Cardiac muscle cell (in vitro differentiated cells and primary cell): ENCODE measurements around the gene INPP5A. TPM values are rescaled to one million over a fixed set of nuclear protein-coding genes. Genes with fewer than 3 reads are reported as not detected.

Experiments
- DNase-seq, 2 donors: peaks; one replicate each; pipeline versions ENCODE4 v3.0.0 to v3.0.0-alpha.2; 2010 to 2017; ENCODE audit warnings: low read depth in 1 of 2, low spot score in 1 of 2
- H3K27ac ChIP-seq: fragments of 200-600 bp; sonication (generic); 2 replicates; pipeline ENCODE4 v1.5.1; 2016
- H3K27me3 ChIP-seq: fragments of 200-600 bp; sonication (generic); 2 replicates; pipeline ENCODE4 v1.6.0; 2016; ENCODE audit warnings: control low read depth
- H3K36me3 ChIP-seq: fragments of 200-600 bp; sonication (generic); 2 replicates; pipeline ENCODE4 v1.5.1; 2016; ENCODE audit warnings: control low read depth
- H3K4me1 ChIP-seq: fragments of 200-600 bp; sonication (generic); 2 replicates; pipeline ENCODE4 v1.8.1; 2017; ENCODE audit warnings: low read depth, mild to moderate bottlenecking, mixed run types
- H3K4me3 ChIP-seq: fragments of 200-600 bp; sonication (generic); 2 replicates; pipeline ENCODE4 v1.5.1; 2016; ENCODE audit warnings: mild to moderate bottlenecking
- H3K9me3 ChIP-seq: fragments of 200-600 bp; sonication (generic); 2 replicates; pipeline ENCODE4 v1.5.1; 2017; ENCODE audit warnings: low read depth, mild to moderate bottlenecking, control low read depth
- polyA plus RNA-seq: library from polyadenylated mRNA; unstranded; fragments of >200 nt; fragmentation: Nextera tagmentation; extraction: Ambion mirVana; gene quantifications from 2 replicates; pipeline ENCODE4 v1.2.1, GENCODE V29; 2016
- total RNA-seq: library from RNA; depleted of rRNA; stranded (reverse); fragments of >200 nt; gene quantifications from 2 replicates; pipeline ENCODE4 v1.2.3, GENCODE V29; 2016
- TF ChIP-seq, protein P1 (sequence below): IDR thresholded peaks from 2 replicates; pipeline ENCODE4 v1.5.1; 2012; ENCODE audit warnings: low read depth, mild to moderate bottlenecking, low read length

INPP5A gene
- total and polyA plus RNA-seq, 2 experiments from 2014 or later = 87.0 to 90.4 TPM

DNA sequence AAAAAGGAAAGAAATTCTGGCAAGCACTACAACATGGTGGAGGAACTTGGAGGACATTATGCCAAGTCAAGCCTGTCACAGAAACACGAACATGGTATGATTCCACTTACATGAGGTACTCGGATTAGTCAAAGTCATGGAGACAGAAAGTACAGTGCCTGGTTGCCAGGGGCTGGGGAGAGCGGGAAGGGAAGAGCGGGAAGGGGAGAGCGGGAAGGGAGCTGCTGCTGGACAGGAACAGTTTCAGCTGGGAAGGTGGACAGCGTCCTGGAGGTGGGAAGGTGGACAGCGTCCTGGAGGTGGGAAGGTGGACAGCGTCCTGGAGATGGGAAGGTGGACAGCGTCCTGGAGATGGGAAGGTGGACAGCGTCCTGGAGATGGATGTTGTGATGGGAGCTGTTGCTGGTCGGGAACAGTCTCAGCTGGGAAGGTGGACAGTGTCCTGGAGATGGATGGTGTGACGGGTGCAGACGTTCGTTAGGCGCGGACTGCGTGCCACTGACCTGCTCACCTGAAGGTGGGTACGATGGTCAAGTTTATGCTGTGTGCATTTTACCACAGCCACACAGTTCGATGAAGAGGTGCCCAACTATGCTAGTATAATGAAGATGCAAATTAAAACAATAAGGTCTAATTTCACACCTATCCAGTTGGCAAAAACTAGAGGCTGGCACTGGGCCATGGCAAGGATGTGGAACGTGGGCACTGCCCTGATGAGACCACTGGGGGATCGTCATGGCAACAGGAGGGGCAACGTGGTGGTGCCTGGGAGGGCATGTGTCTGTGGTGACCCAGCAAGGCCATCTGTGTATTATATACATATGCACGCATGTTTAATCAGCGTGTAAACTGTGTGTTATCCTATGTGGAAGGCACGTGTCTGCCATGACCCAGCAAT lies 144.5 kb downstream of the INPP5A start:
- Histone ChIP-seq H3K27ac (no peak overlapping the region), H3K27me3 (no peaks in the 10 kb centered on the region), H3K9me3 (no peaks in the 10 kb centered on the region), H3K36me3 (no peaks in the 10 kb centered on the region), H3K4me3 (no peak overlapping the region), H3K4me1 (no peaks in the 10 kb centered on the region)
- DNase-seq = no peak
- TF ChIP-seq, protein P1, sequence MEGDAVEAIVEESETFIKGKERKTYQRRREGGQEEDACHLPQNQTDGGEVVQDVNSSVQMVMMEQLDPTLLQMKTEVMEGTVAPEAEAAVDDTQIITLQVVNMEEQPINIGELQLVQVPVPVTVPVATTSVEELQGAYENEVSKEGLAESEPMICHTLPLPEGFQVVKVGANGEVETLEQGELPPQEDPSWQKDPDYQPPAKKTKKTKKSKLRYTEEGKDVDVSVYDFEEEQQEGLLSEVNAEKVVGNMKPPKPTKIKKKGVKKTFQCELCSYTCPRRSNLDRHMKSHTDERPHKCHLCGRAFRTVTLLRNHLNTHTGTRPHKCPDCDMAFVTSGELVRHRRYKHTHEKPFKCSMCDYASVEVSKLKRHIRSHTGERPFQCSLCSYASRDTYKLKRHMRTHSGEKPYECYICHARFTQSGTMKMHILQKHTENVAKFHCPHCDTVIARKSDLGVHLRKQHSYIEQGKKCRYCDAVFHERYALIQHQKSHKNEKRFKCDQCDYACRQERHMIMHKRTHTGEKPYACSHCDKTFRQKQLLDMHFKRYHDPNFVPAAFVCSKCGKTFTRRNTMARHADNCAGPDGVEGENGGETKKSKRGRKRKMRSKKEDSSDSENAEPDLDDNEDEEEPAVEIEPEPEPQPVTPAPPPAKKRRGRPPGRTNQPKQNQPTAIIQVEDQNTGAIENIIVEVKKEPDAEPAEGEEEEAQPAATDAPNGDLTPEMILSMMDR = no peak

DNA sequence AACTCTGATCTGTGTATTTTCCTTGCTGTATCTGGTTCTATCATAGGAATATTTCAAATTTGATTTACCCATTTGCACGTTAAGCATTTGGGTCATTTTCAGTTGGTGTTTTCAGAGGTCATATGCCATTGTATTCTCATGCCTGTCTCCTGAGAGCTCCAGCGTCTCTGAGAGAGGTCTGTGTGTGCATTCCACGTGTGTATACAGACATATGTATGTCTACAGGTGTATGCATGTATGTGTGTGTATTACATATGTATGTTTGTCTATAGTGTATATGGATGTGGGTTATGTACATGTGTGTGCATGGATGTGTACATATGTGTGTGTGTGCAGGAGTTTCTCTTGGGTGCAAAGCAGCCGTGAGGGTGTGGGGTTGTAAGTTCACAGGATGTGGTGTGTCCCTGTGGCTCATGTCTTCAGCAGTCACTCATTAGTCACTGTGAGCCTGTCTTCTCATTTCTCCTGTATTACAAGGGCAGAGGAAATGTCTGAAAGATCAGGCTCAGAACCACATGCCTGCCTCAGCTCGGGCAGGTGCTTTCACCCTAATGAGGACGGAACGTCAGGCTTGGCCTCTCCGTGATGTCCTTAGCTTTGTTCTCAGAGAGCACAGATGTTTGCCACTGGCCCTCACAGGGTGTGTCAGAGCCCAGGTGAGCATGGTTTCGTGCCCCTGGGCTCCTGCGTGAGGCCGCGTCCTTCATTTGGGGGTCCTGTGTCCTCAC lies 146.7 kb downstream of the INPP5A start:
- H3K27ac ChIP-seq = peak overlapping the region; percentile 28
- no peaks in the 10 kb centered on the region for H3K4me1 ChIP-seq
- no peak overlapping the region for H3K4me3 ChIP-seq
- H3K9me3 ChIP-seq = no peaks in the 10 kb centered on the region
- H3K36me3 ChIP-seq = no peaks in the 10 kb centered on the region
- DNase-seq = no peak
- TF ChIP-seq, protein P1 = no peak
- H3K27me3 ChIP-seq = no peaks in the 10 kb centered on the region

DNA sequence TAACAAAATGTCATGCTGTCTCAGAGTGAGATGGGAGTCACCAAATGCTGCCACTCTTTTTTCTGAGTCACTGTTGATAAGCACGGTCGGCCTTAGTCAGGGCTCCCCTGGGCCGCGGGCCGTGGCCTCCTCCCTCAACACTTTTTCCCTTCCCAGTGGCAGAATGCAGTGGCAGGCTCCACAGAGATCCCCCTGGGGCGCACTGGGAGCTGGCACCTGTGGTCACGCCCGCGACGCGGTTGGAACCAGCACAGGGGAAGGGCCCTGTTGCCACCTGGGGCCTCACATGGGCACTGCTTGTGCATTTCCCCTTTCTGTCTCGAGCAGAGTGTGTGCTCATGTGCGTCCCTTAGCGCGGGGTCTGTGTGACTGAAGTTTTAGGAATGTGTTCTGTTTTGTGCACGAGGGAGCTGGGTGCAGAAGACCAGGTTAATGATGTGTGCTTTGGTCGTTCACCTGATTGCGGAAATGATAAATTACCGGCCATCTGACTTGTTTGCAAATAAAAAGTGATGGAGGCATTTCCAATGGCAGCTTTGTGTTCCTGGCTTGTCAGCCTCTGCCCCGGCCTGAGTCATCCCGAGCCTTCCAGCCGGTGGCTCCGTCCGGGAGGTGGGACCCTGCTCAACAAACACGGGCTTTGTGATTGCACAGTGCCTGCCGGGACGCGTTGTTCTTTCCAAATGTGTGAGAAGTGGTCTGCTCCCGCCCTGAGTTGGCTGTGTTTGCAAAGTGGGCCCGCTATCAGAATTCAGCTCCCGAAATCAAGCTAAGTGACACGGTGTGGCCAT lies 147.7 kb downstream of the INPP5A start:
- peak in 1 of 2 donors; percentile 65 for DNase-seq
- no peak overlapping the region for H3K27ac ChIP-seq
- no peaks in the 10 kb centered on the region for H3K36me3 ChIP-seq
- no peaks in the 10 kb centered on the region for H3K4me1 ChIP-seq
- H3K27me3 ChIP-seq = no peaks in the 10 kb centered on the region
- TF ChIP-seq, protein P1 = no peak
- H3K4me3 ChIP-seq = no peak overlapping the region
- no peaks in the 10 kb centered on the region for H3K9me3 ChIP-seq

DNA sequence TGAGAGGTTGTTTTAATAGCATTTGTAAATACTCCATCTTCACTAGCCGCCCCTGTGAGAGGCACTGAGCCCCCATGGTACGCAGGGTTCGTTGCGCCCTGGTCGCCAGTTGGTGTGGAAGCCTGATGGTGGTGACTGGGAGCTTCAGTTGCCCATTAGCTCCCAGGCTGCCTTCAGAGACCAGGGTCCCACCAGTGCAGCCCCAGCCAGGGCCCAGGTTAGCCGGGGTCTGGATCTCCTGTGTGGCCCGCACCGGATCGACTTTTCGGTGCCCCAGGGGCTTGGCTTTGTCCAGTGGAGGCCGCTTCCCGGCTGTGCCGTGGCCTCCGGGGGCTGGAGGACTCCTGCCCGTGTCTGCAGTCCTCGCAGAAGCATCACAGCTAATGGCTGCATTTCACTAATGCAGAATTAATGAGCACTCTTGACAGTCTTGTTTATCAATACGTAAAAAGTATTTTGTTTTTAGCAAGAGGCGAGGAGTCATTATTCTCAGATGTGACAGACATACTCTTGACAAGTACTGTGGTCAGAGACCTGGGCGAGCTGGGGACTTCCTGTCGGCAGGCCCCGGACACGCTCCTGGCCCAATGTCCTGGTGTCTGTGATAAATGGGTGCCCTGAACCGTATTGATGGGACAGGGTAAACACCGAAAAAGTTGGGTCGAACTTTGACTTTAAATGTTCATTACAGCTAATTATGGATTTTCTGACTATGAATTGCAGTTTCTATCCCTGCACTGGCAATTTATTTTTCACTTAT lies 148.5 kb downstream of the INPP5A start:
- no peak overlapping the region for H3K27ac ChIP-seq
- H3K27me3 ChIP-seq = no peaks in the 10 kb centered on the region
- no peaks in the 10 kb centered on the region for H3K36me3 ChIP-seq
- no peaks in the 10 kb centered on the region for H3K4me1 ChIP-seq
- H3K4me3 ChIP-seq = no peak overlapping the region
- TF ChIP-seq, protein P1 = no peak
- H3K9me3 ChIP-seq = no peaks in the 10 kb centered on the region
- no peak for DNase-seq
